ENCODE measurements around the gene RAB17. TPM values are rescaled to one million over a fixed set of nuclear protein-coding genes. Genes with fewer than 3 reads are reported as not detected.

RAB17 gene
- total RNA-seq, 2 donors from 2014 or later: 6.4 to 6.5 TPM

DNA sequence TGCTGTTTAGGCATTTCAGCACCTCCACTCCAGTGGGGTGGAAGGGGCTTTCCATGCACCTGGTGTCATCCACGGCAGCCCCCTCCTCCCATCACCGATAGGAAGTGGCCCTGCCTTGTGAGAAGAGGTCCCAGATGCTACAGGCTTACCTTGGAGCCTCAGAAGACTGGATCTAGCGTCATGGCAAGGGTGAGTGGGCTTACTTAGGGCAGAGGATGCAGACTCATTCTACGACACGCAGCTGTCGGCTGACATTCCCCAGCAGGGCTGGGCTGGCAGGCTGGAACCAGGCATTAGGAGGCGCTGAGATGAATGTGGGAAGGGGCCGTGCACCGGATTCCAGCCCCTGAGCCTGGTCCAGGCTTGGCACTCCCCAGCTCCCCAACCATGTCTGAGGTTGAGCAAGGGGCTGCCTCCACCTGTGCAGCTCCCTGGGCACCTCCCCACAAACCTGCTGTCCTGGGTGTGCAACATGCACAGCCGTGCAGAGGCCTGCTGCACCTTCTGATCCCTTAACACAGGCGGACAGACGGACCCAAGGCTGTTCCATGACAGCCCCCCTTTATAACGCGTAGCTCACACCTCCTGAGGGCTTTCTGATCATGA, 25.9 kb downstream of the RAB17 start:
- TF ChIP-seq CTCF (IDR thresholded peaks at IDR 0.05): no peak
- Histone ChIP-seq H3K36me3 (no peaks in the 10 kb centered on the region), H3K4me1 (ENCODE audit: control insufficient read depth in 1 of 2, low read depth in 2 of 2) (no peaks in the 10 kb centered on the region), H3K27ac (no peak overlapping the region), H3K9me3 (no peaks in the 10 kb centered on the region), H3K27me3 (replicated peaks; ENCODE audit: insufficient read depth) (no peaks in the 10 kb centered on the region), H3K4me3 (no peak overlapping the region)
- no peak for DNase-seq (ENCODE audit: low spot score)
- no peak for ATAC-seq (ENCODE audit: insufficient number of reproducible peaks, low FRiP score, low read depth)

DNA sequence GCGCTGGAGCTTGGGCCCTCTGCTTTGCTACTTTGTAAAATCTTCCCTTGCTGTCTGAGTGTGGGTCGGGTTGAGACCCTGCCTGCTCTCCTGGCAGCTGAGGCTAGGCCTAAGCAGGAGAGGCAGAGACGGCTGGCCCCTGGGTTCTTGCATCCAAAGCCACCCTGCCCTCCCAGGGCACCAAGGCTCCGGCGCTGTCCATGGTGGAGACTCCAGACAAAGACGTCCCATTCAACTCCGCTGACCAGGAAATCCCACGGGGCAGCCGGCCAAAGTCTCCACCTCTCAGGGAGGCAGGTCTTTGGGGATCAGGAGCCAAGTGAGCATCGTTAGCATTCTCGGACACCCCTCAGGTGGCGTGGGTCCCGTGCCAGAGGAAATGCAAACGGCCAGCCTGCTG, 26.7 kb downstream of the RAB17 start:
- Histone ChIP-seq H3K27ac (no peak overlapping the region), H3K4me1 (ENCODE audit: control insufficient read depth in 1 of 2, low read depth in 2 of 2) (no peaks in the 10 kb centered on the region), H3K4me3 (no peak overlapping the region), H3K27me3 (replicated peaks; ENCODE audit: insufficient read depth) (no peaks in the 10 kb centered on the region), H3K9me3 (no peaks in the 10 kb centered on the region), H3K36me3 (no peaks in the 10 kb centered on the region)
- no peak for DNase-seq (ENCODE audit: low spot score)
- no peak for TF ChIP-seq CTCF (IDR thresholded peaks at IDR 0.05)
- ATAC-seq (ENCODE audit: insufficient number of reproducible peaks, low FRiP score, low read depth): no peak

DNA sequence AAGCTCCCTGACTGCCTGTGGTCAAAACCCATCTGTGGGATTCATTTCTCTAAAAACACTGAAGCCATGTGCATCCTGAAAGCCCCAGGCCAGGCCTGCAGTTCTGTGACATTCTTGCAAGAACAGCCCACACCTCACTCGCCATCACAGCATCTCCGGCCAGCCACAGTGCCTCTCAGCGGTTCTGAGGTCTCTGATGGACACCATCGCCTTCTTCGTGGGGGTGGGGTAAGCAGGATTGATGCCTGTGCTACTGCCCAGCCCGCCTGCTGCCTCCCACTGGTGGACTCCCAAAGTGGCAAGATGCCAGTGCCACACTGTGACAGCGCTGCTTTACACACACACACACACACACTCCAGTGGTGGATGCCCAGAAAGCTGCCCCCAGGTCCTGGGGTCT, 29.3 kb downstream of the RAB17 start:
- H3K27ac ChIP-seq: no peak overlapping the region
- no peaks in the 10 kb centered on the region for H3K36me3 ChIP-seq
- no peak for TF ChIP-seq CTCF (IDR thresholded peaks at IDR 0.05)
- no peaks in the 10 kb centered on the region for H3K4me1 ChIP-seq (ENCODE audit: control insufficient read depth in 1 of 2, low read depth in 2 of 2)
- no peak overlapping the region for H3K4me3 ChIP-seq
- H3K9me3 ChIP-seq: peaks cover 1% of the 10 kb centered on the region
- ATAC-seq (ENCODE audit: insufficient number of reproducible peaks, low FRiP score, low read depth) (no peak), DNase-seq (ENCODE audit: low spot score) (no peak)
- H3K27me3 ChIP-seq (replicated peaks; ENCODE audit: insufficient read depth): no peaks in the 10 kb centered on the region

DNA sequence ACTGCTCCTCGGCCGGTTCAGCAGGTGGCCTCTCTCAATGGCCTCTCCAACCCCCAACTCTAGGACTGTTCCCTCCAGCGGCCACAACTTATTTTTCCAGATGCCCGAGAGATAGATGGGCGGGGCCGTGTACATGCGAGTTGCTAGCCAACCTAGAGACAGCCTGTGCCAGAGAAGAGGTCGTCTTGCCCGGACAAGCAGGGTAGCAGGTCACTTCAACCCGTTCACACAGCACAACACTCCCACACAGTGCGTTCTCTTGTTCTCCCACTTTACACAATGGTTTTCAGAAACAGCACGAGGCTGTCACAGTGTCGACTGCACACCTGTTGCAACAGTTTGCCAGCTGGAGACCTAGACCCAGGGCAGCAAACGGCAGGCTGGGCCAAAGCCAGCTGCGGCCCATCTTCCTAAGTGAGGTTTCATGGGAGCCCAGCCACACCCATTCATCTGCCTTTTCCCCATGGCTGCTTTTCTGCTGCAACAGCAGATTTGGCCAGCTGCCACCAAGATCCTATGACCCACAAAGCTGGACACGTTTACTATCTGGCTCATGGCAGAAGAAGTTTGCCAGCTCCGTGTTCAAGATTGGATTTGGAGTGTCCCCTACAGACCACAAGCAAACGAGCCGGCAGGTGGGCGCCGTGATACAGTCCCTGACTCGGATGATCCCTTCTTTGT, 31.4 kb downstream of the RAB17 start:
- TF ChIP-seq CTCF (IDR thresholded peaks at IDR 0.05): no peak
- DNase-seq (ENCODE audit: low spot score): no peak
- Histone ChIP-seq H3K36me3 (no peaks in the 10 kb centered on the region), H3K4me1 (ENCODE audit: control insufficient read depth in 1 of 2, low read depth in 2 of 2) (no peaks in the 10 kb centered on the region), H3K27ac (no peak overlapping the region), H3K9me3 (peaks cover 15% of the 10 kb centered on the region), H3K27me3 (replicated peaks; ENCODE audit: insufficient read depth) (no peaks in the 10 kb centered on the region), H3K4me3 (no peak overlapping the region)
- no peak for ATAC-seq (ENCODE audit: insufficient number of reproducible peaks, low FRiP score, low read depth)

GRCh38 chr2:237557633-237558015, 32.9 kb downstream of the RAB17 start:
- H3K27ac ChIP-seq: no peak overlapping the region

More at GRCh38 chr2:237557633-237558015, 32.9 kb downstream of the RAB17 start:
- ATAC-seq (ENCODE audit: insufficient number of reproducible peaks, low FRiP score, low read depth): no peak
- Histone ChIP-seq H3K36me3 (no peaks in the 10 kb centered on the region), H3K4me3 (no peak overlapping the region), H3K4me1 (ENCODE audit: control insufficient read depth in 1 of 2, low read depth in 2 of 2) (no peaks in the 10 kb centered on the region), H3K9me3 (peaks cover 15% of the 10 kb centered on the region), H3K27me3 (replicated peaks; ENCODE audit: insufficient read depth) (no peaks in the 10 kb centered on the region)
- no peak for DNase-seq (ENCODE audit: low spot score)
- TF ChIP-seq CTCF (IDR thresholded peaks at IDR 0.05): no peak

Measured in thoracic aorta (tissue), 2 donors.